Cardiac septum (tissue), 1 donor: Measurements from ENCODE around the gene ANO8. TPM values are rescaled to one million over a fixed set of nuclear protein-coding genes. Genes with fewer than 3 reads are reported as not detected.

Source experiments
- DNase-seq: peaks from one replicate; pipeline ENCODE4 v3.0.0-alpha.2; 2020; ENCODE audit warnings: low spot score
- intact Hi-C: fragments of 100-400 bp; cut with DNase I; formaldehyde crosslinking; loops from one replicate; pipeline ENCODE4 v1.14.0; 2022
- total RNA-seq: library from RNA; stranded (reverse); fragmentation: NEBNext Ultra II Directional; extraction: Animal tissue kit (Norgen Biotek cat#: 25700); gene quantifications from one replicate; pipeline ENCODE4 v1.2.1, GENCODE V29; 2021
- donor health status: DM: no; HTN: no; CAD: no.

ANO8 gene
- total RNA-seq, 1 donor from 2014 or later, result 7.3 TPM

DNA sequence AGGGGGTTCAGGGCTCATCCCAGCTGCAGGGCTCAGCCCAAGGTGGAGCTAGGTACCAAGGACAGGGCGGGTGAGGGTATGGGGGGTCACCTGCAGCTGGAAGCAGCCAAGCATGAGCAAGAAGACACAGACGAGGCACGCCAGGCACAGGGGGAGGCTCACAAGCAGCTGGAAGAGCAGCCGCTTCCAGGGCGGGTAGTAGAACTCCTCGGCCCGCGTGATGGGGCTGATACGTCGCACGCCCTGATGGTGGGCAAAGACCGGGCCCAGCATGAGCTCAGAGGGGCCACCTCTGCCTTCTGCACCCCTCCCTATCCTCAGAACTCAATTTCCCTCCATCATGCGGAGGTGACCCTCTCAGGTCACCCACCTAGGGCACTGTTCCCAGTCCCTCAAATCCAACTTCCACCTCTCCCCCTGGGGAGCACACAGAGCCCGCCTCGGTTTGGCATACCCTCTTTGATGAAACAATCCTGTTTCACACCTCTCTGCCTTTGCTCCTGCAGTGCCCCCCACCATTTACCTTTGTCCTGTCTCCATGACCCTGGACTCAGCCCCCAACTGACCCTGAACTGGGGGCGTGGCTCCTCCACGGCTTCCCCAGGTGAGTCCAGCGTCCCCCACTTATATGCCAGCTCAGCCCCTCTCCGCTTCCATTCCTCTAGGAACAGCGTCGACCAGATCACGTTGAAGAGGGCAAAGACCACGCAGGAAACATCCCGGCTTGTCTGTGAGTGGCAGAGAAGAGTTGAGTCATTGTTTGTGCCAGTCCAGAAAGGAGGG lies 4.2 kb downstream of the ANO8 start:
- intact Hi-C loops, result no loop called here
- DNase-seq, result no peak

DNA sequence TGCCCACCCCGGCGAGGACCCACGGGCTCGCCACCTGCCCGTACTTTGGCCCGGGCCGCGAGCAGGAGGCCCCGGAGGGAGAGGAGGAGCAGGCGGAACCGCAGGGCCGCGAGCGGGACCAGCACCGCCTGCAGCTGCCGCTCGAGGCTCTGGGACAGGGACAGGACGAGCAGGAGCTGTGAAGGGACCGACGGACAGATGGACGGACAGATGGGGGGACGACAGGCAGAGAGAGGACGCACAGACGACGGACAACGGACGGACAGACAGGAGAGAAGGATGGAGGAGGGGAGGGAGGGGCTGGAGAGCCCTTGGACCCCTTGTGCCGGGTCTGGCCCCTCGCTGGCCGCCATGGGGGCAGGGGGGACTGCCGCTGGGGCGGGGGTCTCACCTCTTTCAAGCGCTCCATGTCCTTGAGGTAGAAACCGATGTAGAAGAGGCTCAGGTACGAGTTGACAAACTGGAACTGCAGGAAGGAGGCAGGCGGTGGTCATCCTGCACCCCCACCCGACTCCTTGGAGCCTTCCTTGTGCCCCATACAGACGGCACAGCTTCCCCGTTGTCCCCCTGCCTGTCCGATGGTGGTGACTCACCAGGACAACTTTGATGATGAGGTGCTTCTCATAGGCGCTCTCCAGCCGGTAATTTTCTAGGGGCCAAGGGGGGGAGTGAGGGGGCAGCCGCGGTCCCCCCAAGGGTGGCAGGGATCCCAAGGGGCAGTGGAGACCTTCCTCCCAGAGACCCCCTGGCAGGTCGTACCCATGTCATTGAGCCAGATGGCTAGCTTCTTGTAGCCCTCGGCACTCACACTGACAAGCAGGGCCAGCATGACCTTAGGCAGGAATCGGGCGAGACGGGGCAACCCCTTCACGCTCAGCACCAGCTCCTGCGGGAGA lies 5.0 kb downstream of the ANO8 start:
- intact Hi-C loops, result no loop called here
- DNase-seq, result no peak

DNA sequence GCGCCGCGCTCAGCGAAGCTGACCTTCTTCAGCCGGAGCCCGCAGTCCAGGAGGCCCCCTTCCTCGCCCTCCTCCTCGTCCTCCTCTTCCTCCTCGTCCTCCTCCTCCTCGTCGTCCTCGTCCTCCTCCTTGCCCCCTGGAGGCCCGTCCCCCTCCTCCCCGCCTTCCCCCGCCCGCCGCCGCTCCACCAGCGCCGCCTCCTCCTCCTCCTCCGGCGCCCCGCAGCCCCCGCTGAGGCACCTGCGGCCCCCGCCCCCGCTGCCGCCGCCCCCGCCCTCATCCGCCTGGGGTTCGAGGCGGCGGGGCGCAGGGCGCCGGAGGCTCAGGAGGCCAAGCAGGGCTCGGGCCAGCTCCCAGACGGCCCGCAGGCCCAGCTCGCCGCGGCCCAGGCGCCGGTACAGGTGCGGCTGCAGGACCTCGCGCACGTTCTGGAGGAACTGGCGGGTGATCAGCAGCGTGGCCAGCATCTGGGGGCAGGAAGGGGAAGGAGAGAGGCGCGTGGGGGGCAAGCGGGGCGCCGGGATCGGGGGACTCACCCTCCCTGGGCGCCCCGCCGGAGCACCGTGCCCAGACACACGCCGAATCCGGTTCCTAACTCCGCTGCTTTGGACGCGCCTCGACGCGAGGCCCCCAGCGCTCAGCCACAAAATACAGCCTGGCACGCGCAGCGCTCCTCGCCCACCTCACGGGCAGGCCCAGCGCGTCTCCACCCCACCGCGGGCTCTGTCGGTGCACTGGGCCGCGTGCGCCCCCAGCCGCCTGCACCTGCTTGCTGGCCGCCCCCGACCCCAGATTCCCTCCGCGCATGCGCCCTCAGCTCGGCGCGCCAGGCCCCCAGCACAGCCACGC lies 5.9 kb downstream of the ANO8 start:
- DNase-seq, result no peak
- intact Hi-C loops, result no loop called here

DNA sequence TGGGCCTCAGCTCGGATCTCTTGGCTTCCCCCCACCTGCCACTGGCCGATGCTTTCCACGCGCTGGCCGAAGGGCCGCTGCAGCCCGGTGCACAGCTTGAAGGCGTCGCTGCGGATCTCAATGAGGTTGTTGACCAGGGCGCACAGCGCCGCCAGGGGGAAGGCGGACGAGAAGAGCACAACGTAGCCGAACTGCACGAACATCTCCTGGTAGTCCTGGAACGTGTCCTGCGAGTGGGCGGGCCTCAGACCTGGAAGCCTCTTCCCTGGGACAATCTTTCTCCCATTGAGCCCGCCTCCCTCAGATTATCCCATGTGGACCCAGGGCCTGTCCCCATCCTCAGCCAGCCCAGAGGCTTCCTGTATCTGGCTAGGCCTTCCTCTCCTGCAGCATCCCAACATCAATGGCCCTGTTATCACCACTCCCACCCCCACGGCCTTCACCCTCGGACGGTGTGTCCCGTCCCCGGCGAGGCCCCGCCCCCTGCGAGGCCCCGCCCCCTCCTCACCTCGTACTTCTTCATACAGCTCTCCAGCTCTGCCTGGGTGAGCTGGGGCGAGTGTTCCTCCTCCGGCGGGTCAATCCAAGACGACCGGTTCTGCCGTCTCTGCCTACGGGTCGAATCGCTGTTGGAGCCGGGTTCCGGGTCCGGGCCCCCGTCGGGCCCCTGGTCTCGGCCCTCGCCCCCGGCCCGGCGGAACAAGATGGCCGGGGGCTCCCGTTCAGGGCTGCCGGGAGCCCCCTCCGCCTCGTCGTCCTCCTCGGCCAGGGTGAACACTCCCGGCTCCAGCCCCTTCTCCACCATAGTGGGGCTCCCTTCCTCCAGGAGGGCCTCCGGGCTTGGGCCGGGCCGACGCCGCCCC lies 6.8 kb downstream of the ANO8 start:
- no peak for DNase-seq
- intact Hi-C loops, result no loop called here

DNA sequence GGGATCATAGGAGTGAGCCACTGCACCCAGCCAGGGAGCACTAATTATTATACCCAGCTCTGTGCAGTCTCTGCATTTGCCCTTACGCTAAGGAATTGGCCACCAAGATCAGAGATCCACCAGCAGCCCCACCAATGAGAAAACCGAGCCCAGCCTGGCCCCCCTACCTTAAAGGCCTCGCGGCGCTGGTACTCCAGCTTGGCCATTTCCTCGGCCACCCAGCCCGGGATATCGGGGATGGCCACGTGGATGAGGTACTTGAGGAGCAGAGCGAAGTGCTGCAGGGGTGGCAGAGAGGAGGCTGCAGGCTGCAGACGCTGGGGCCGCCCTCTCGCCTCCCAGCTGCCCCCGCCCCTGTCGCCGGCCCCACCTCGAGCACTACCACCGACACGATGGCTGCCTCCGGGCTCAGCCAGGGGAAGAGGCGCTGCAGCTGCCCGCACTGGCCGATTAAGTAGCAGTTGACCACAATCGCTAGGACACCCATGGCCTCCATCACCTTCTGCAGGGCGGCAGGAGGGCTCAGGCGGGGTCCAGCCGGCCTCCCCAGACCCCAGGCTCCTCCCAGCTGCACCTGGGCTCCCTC lies 7.5 kb downstream of the ANO8 start:
- no peak for DNase-seq
- intact Hi-C loops, result no loop called here

DNA sequence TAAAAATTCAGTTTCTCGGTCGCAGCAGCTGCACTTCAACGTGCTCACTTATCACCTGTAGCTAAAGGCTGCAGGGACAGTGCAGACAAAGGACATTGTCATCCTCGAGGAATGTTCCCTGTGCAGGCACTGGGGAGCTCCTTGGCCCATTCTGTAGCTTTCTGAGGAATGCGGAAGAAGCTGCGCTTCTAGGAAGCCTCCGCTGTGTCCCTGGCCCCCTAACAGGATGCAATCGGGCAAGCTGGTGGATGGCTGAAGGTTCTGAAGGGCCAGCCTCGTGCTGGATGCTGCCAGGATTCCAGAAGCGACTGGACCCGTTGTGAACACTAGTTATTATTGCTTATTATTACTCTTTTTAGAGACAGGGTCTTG lies 8.1 kb downstream of the ANO8 start:
- no peak for DNase-seq
- intact Hi-C loops, result no loop called here

DNA sequence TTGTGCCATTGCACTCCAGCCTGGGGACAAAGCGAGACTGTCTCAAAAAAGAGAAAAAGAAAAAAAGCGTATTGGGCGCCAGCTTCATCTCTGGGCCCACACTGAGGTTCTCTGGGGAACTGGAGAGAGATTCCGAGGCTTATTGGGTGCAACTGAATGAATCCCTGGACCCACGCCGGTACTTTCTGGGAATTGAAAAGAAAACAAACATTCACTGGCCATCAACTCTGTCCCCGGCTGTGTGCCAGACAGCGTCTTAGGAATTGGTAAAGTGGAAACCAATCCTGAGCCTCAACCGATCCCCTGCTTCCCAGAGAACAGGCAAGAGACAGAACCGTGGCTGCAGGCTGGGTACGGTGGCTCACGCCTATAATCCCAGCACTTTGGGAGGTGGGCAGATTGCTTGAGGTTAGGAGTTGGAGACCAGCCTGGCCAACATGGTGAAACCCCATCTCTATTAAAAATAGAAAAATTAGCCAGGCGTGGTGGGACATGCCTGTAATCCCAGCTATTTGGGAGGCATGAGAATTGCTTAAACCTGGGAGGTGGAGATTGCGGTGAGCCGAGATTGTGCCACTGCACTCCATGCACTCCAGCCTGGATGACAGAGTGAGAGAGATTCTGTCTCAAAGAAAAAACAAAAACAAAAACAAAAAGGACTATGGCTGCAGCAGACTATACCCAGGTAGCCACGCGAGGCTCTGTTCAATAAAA lies 8.6 kb downstream of the ANO8 start:
- intact Hi-C loops, result no loop called here

DNA sequence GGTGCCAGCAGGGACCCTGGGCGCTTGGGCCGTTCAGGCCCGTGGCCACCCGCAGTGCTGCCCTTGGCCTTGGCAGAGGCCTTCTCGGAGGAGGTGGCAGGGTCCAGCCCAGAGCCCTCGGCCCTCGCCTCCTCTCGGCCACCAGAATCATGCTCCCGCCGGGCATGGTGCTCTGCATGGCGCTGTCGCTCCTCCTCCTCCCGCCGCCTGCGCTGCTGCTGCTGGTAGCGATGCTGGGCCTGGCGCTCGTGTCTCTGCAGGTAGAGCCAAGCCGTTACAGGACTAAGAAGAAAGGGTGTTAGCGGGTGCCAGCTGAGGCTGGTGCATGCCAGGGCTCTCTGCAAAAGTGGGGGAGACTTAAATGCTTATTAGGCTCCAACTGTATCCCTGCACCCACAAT lies 9.5 kb downstream of the ANO8 start:
- DNase-seq, result no peak
- intact Hi-C loops, result no loop called here

More for the DNA sequence above, 8.6 kb downstream of the ANO8 start:
- no peak for DNase-seq

DNA sequence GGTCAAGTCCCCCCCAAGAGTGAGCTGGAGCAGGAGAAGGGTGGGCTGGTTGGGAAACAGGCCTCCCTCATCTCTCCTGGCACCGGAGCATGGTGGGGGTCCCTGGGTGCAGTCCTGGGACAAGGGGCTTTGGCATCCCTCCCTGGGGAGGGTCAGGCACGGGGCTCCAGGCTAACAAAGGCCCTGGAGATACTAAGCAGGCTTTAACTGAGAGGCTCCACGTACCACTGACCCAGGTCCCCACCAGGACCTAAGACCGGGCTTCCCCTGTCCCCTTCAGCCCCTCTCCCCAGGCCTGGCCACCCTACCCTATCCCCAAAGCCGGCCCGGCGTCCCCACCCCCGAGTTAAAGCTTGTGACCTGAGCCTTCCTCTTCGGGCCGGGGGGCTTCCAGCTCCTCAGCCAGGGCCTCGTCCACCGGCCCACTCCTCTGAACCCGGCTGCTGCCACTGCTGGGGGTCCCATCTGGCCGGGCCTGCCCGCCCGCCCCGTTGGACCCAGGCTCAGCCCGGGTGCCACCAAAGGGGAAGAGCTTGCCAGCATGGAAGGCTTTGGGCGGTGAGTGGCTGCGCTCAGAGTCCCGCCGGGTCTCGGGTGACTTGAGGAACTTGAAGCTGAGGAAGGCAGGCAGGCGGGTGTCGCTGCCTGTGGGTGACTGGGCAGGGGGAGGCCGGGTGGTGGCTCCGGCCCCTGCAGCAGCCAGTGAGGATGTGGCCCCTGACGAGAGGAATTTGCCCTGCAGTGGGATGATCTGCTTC lies 10.1 kb downstream of the ANO8 start:
- intact Hi-C loops, result no loop called here
- DNase-seq, result no peak

DNA sequence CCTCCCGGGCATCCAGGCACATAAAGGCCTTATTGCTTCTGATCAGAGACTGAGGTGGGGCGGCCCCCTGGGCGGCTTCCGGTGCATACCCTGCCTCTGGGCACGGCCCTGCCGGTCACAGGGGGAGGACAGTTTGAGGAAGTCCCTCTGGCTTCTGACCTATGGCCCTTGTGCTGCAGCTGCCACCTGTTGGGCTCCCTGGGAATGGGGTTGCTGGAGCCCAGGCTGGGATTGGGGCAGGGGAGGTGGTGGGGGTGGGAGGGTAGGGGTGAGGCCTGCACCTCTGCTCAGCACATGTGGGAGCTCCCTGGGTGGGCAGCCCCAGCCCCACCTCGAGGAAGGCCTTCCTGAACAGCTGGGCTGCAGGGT lies 10.7 kb downstream of the ANO8 start:
- intact Hi-C loops, result no loop called here
- no peak for DNase-seq

DNA sequence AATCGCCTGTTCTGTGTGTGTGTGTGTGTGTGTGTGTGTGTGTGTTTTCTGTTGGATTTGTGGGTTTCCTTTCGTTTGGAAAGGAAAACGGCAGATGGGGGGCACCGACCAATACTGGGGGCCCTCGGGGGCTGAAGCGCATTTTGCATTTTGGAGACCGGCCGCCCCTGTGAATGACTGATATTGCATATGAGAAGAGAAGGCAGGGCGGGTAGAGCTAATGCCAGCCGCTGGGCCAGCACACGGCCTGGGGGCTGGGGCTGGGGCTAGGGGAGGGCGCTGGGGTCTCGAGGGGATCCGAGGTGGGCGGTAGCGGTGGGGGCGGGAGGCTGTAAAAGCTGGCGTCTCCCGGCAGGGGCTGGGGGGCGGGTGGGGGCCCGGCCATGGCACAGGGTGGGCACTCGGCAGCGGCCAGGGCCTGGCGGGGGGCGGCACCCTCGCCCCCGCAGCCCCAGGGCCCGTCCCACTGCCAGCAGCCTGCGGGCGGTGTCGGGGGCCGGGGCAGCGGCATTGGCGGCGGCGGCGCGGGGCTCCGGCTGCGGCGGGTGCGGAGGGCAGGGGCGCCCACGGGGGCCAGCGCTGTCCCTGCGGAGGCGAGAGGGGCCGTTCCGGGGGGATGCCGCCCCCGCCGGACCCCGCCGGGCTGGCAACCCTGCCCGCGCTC lies 11.2 kb downstream of the ANO8 start:
- DNase-seq, result no peak
- intact Hi-C loops, result no loop called here

DNA sequence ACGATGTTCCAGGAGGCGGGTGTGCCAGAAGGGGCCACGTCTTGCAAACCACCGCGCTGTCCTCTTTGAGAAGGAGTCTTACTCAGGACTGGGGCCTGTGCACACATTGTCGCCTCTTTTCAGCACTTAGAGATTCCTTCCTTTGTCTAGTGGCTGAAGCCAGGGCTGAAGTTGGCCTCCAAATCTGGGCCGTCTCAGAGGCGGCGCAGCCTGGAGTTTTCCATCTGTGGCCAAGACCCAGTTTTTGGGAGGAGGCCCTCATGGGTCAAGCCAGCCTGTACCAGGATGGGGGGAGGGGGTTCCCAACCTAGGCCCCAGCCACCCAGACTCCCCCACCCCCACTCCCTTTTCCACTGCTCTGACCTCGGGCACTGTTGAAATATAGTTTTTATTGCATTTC lies 11.8 kb downstream of the ANO8 start:
- intact Hi-C loops, result no loop called here

DNA sequence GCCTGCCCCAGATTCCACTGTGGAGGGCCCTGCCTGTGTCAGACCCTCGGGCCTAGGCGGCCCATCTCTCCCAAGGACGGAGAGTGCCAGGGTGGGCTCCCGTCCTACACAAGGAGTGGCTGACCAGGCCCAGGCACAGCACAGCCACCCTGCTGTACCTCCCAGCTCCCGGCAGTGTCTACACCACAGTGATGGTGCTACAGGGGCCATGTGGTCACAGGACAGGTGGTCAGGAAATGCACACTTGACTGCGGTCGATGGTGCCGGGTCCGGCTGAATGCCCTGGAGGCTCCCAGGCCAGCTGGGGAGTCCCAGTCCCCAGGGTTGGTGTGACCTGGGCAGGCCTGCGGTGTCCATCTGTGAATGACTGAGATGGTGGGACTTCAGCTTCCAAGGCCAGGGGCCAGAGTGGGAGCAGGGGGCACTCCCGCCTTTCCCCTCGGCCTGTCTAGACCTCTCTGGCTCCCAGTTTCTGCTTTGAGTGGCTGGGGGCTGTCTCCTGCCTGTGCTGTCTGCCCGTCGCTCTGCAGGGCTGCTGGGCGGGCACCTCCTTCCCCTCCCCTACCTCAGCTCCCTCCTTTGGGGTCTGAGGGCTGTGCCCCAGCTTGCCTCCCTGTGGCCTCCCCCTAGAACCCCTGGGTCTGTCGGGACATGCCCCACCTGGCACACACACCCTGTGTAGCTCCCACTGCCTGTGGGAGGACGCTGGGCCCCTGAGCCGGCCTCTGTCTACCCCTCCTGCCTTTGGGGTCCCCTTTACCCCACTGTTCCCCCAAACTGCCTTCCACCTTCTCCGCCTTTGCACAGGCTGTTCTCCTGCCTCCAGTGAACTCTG lies 12.8 kb downstream of the ANO8 start:
- intact Hi-C loops, result no loop called here
- DNase-seq, result no peak

More for the DNA sequence above, 11.8 kb downstream of the ANO8 start:
- DNase-seq, result no peak

DNA sequence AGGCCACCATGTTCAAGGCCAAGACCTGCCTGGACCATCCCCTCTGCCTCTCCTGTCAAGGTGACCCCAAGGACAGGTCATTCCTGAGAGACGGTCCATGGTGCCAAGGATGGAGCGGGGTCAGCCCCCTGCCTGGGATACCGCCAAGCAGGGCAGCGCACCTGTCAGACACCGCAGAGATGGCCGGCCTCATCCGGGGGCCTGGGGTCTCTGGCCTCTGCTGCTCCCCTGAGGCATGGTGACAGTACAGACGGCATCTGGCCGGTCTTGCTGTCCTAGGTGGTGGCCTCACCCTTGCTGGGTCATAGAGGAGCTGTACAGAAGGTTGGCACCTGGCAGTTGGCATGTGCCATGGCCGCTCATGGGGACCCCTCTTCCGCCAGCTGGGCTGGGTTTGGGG lies 14.2 kb downstream of the ANO8 start:
- DNase-seq, result no peak
- intact Hi-C loops, result no loop called here

DNA sequence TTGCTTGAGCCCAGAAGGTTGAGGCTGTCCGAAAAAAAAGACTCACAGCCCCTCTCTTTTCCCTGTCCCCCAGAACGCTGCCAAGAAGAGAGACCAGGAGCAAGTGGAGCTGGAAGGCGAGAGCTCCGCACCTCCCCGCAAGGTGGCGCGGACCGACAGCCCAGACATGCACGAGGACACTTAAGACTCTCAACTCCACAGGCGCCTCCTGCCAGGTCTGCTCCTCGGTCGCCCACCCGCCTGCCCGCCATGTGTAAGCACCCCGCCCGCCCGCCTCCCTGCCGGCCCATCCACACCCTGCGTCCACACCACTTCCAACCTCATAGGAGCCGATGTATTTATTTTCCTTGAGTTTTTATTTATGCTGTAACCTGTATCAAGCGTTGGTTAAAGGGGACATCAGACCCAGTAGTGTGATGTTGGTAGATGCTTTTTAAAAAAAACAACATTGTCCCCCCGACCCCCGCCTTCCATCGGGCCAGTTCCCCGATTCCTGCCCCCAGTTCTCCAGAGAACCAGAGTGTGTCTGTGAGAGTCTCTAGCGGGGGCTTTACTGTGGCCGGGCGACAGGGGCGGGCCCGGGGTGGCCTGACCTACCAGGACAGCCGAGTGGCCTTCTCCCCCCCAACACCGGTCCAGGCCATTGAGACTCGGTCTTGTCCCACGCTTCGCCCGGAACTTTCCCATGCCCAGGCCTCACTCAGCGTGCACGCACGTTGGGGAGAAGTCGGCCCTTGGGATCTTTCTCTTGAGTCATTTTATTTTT lies 15.0 kb downstream of the ANO8 start:
- DNase-seq, result no peak
- intact Hi-C loops, result no loop called here
